ENCODE measurements around the gene SLC38A7.

The SLC38A7 gene, protein sequence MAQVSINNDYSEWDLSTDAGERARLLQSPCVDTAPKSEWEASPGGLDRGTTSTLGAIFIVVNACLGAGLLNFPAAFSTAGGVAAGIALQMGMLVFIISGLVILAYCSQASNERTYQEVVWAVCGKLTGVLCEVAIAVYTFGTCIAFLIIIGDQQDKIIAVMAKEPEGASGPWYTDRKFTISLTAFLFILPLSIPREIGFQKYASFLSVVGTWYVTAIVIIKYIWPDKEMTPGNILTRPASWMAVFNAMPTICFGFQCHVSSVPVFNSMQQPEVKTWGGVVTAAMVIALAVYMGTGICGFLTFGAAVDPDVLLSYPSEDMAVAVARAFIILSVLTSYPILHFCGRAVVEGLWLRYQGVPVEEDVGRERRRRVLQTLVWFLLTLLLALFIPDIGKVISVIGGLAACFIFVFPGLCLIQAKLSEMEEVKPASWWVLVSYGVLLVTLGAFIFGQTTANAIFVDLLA

DNA sequence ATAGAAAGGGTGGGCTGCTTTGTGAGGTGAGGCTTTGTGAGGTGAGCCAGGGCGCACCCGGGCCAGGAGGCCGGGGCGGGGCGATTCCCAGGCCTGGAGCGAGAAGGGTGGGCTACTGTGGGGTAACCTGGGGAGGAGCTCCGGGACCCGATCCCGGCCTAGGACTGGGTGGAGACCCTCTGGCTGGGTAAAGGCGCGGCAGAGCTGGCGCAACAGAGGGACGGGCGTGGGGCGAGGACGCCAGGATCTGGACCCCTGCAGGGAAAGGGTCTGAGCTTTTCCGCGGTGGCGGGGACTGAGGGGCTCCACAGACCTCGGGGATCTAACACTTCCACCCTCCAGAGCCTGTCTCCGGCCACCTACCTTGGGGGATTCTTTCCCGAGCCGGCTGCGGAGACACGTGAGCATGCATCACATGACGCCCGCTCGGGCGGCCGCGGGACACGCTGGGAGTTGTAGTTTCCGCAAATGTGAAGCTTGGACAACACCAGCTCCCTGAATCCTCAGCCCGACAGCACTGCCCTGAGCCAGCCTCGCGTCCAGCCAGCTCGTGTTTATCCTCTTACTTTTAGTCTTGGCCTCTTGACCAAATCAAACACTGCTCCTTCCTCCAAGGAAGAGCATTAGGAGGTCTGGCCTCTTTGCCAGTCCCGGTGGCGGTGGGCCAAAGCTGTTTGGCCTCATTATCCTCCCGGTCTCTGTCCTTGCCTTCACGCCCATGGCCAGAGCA is at the start of gene SLC38A7:
SLC38A7 (minus strand) TSS at position 417 of the 730 bp plus-strand sequence. CDS start 4,644 bp downstream, outside the sequence.
- no peak for TF ChIP-seq TEAD4 (IDR thresholded peaks at IDR 0.05)
- TF ChIP-seq, protein P1, sequence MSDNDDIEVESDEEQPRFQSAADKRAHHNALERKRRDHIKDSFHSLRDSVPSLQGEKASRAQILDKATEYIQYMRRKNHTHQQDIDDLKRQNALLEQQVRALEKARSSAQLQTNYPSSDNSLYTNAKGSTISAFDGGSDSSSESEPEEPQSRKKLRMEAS (IDR thresholded peaks at IDR 0.05): peak; percentile 64
- TF ChIP-seq TAF1 (IDR thresholded peaks at IDR 0.05; ENCODE audit: low read depth): peak; percentile 53; the same call in 1 of the 2 replicates
- TF ChIP-seq TCF12 (IDR thresholded peaks at IDR 0.05; ENCODE audit: low read depth): peak; percentile 57
- TF ChIP-seq NFIC (IDR thresholded peaks at IDR 0.05): peak; percentile 12; the same call in 1 of the 2 replicates
- TF ChIP-seq FOXM1 (IDR thresholded peaks at IDR 0.05; ENCODE audit: borderline replicate concordance, low read depth): no peak
- 0 out of 2 replicates have a peak, but pooled peaks have one; percentile 40 for TF ChIP-seq ZBTB7A (IDR thresholded peaks at IDR 0.05; ENCODE audit: low read depth)
- TF ChIP-seq EGR1 (IDR thresholded peaks at IDR 0.05): no peak
- TF ChIP-seq, protein P2, sequence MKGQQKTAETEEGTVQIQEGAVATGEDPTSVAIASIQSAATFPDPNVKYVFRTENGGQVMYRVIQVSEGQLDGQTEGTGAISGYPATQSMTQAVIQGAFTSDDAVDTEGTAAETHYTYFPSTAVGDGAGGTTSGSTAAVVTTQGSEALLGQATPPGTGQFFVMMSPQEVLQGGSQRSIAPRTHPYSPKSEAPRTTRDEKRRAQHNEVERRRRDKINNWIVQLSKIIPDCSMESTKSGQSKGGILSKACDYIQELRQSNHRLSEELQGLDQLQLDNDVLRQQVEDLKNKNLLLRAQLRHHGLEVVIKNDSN (IDR thresholded peaks at IDR 0.05): peak; percentile 100
- TF ChIP-seq REST (IDR thresholded peaks at IDR 0.05; ENCODE audit: low read depth): no peak
- no peak for TF ChIP-seq RAD21 (IDR thresholded peaks at IDR 0.05; ENCODE audit: low read depth)
- TF ChIP-seq CREB1 (IDR thresholded peaks at IDR 0.05; ENCODE audit: low read depth): peak; percentile 49; the same call in 1 of the 2 replicates
- TF ChIP-seq YY1 (IDR thresholded peaks at IDR 0.05; ENCODE audit: low read depth): peak; percentile 55; the same call in 1 of the 2 replicates
- TF ChIP-seq EP300 (IDR thresholded peaks at IDR 0.05; ENCODE audit: borderline replicate concordance): peak; percentile 33; the same call in 1 of the 2 replicates
- TF ChIP-seq CEBPB (IDR thresholded peaks at IDR 0.05): no peak

DNA sequence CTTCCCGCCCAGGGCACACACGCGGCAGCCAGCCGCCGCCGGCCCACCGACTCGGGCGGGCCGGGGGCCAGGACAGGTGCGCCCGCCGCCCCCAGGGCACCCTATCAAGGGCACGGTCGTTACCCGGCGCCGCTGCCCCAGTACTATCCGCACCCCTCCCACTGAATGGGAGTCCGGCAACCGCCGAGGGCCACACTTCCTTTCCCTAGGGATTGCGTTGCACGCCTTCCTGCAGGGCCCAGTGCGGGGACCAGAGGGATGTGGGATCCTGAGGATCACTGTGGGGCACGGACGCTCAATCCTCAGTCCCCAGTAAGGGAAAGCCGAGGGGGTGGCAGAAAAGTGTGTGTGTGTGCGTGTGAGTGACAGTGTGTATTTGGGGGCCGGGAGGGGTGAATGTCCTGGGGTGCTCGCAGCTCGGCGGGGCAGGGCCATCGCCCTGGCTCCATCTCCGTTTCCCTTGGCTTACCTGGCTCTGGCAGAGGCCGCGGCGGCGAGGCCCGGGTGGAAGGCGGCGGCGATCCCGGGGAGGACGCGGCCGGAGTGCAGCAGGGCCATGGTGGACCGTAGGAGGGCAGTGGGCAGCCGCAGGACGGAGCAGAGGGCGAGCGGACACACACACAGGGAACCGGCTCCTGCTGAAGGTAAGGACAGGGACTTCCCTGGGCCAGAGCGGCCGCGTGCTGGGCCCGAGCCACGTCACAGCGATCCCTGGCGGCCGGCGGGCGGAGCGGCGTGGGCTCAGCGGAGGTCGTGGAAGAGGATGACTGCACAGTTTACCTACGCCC is 49.3 kb upstream of the SLC38A7 start, which contains the start of gene GOT2:
GOT2 (minus strand) TSS at position 646 of the 788 bp plus-strand sequence; CDS start at position 558, 88 bp downstream.
- TF ChIP-seq REST (IDR thresholded peaks at IDR 0.05; ENCODE audit: low read depth): peak; percentile 37; the same call in 1 of the 2 replicates
- peak; percentile 60; the same call in 1 of the 2 replicates for TF ChIP-seq TEAD4 (IDR thresholded peaks at IDR 0.05)
- peak; percentile 90 for TF ChIP-seq NFIC (IDR thresholded peaks at IDR 0.05)
- no peak for TF ChIP-seq EGR1 (IDR thresholded peaks at IDR 0.05)
- peak; percentile 79 for TF ChIP-seq TCF12 (IDR thresholded peaks at IDR 0.05; ENCODE audit: low read depth)
- TF ChIP-seq YY1 (IDR thresholded peaks at IDR 0.05; ENCODE audit: low read depth): peak; percentile 73; the same call in 1 of the 2 replicates
- TF ChIP-seq, protein P1 (IDR thresholded peaks at IDR 0.05): peak; percentile 93
- TF ChIP-seq RAD21 (IDR thresholded peaks at IDR 0.05; ENCODE audit: low read depth): peak; percentile 23; the same call in 1 of the 2 replicates
- TF ChIP-seq FOXM1 (IDR thresholded peaks at IDR 0.05; ENCODE audit: borderline replicate concordance, low read depth): no peak
- TF ChIP-seq ZBTB7A (IDR thresholded peaks at IDR 0.05; ENCODE audit: low read depth): peak; percentile 73; the same call in 1 of the 2 replicates
- TF ChIP-seq, protein P2 (IDR thresholded peaks at IDR 0.05): peak; percentile 45
- TF ChIP-seq EP300 (IDR thresholded peaks at IDR 0.05; ENCODE audit: borderline replicate concordance): no peak; the same call in 1 of the 2 replicates
- no peak for TF ChIP-seq CEBPB (IDR thresholded peaks at IDR 0.05)
- TF ChIP-seq CREB1 (IDR thresholded peaks at IDR 0.05; ENCODE audit: low read depth): 0 out of 2 replicates have a peak, but pooled peaks have one; percentile 30
- peak; percentile 93 for TF ChIP-seq TAF1 (IDR thresholded peaks at IDR 0.05; ENCODE audit: low read depth)

DNA sequence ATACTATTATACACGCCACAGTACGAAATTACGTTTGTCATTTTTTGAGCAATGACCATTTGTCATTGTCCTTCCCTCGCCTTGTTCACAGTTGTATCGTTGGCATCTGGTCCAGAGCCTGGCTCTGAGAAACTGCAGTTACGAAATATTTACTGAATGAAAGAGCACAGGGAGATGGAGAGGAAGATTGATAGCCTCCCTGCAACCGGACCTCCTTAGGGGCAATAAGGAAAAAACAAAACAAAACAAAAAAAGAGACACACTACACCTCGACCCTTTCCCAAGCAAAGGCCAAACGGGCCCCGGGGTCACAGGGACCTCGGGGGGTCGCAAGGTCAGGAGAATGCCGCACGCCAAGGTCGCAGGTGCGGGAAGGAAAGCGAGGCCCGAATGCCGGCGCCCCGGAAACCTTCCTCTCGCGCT is 48.7 kb upstream of the SLC38A7 start:
- TF ChIP-seq CEBPB (IDR thresholded peaks at IDR 0.05) (0 out of 2 replicates have a peak, but pooled peaks have one; percentile 29), CREB1 (IDR thresholded peaks at IDR 0.05; ENCODE audit: low read depth) (no peak)
